OCI-LY7 (cell line): ENCODE results near the gene VENTX. TPM values are rescaled to one million over a fixed set of nuclear protein-coding genes. Genes with fewer than 3 reads are reported as not detected.

Experiments
- BruUV-seq: library from RNA; stranded (reverse); fragments of 400-500 nt; replicated peaks from 2 replicates; lab custom pipeline; 2021; lab: Mats Ljungman, UMichigan
- CTCF ChIA-PET: fragments of 300-600 bp; sonication (Branson Sonifier 250); formaldehyde crosslinking; loops from one replicate; lab custom pipeline; 2022; ENCODE audit warnings: antibody characterized with exemption; ENCODE audit not compliant: unreplicated experiment; lab: Charles Lee
- POLR2A ChIA-PET: fragments of 300-600 bp; sonication (Branson Sonifier 250); formaldehyde crosslinking; loops from one replicate; lab custom pipeline; 2022; ENCODE audit warnings: antibody characterized with exemption; lab: Charles Lee
- DNase-seq: peaks from one replicate; pipeline ENCODE4 v3.0.0-alpha.2; 2015; ENCODE audit warnings: low spot score
- H2AFZ ChIP-seq: fragments of 200-600 bp; sonication (generic), shearing (Covaris generic); 2 replicates; pipeline ENCODE4 v1.6.1; 2014; ENCODE audit warnings: mild to moderate bottlenecking, antibody characterized with exemption, low read length, moderate library complexity
- H3K27ac ChIP-seq: fragments of 200-600 bp; sonication (generic); 2 replicates; pipeline ENCODE4 v1.5.1; 2014; ENCODE audit warnings: mixed run types, low read depth, mild to moderate bottlenecking, moderate library complexity, low read length, inconsistent platforms; ENCODE audit not compliant: poor library complexity, severe bottlenecking
- H3K36me3 ChIP-seq: fragments of 200-600 bp; sonication (generic); 2 replicates; pipeline ENCODE4 v1.6.1; 2014; ENCODE audit warnings: mild to moderate bottlenecking, antibody characterized with exemption, low read length, moderate library complexity, mixed read lengths; ENCODE audit not compliant: insufficient read depth
- H3K4me1 ChIP-seq: fragments of 200-600 bp; sonication (generic); 2 replicates; pipeline ENCODE4 v1.5.1; 2014; ENCODE audit warnings: mild to moderate bottlenecking, low read length; ENCODE audit not compliant: insufficient read depth, poor library complexity, severe bottlenecking
- H3K4me2 ChIP-seq: fragments of 200-600 bp; sonication (generic); 2 replicates; pipeline ENCODE4 v1.6.1; 2014; ENCODE audit warnings: mild to moderate bottlenecking, low read length
- H3K4me3 ChIP-seq: fragments of 200-600 bp; sonication (generic); 2 replicates; pipeline ENCODE4 v1.5.1; 2014; ENCODE audit warnings: mild to moderate bottlenecking, low read depth, low read length; ENCODE audit not compliant: poor library complexity, severe bottlenecking
- H3K79me2 ChIP-seq: fragments of 200-600 bp; sonication (generic); 2 replicates; pipeline ENCODE4 v1.6.1; 2016; ENCODE audit warnings: low read depth, mild to moderate bottlenecking, low read length, moderate library complexity, mixed read lengths; ENCODE audit not compliant: insufficient read depth
- H3K9me2 ChIP-seq: fragments of 200-600 bp; sonication (generic); 2 replicates; pipeline ENCODE4 v1.6.1; 2016; ENCODE audit warnings: mild to moderate bottlenecking, low read length, mixed read lengths; ENCODE audit not compliant: insufficient read depth
- H3K9me3 ChIP-seq: fragments of 200-600 bp; sonication (generic); 2 replicates; pipeline ENCODE4 v1.6.1; 2014; ENCODE audit warnings: mild to moderate bottlenecking, mixed run types, low read length, mixed read lengths
- H4K20me1 ChIP-seq: fragments of 200-600 bp; sonication (generic); 2 replicates; pipeline ENCODE4 v1.6.1; 2014; ENCODE audit warnings: mild to moderate bottlenecking, antibody characterized with exemption, low read length, moderate library complexity, mixed read lengths; ENCODE audit not compliant: insufficient read depth
- EZH2phosphoT487 ChIP-seq: fragments of 200-600 bp; sonication (generic); IDR thresholded peaks from 2 replicates; pipeline ENCODE4 v1.6.1; 2018; ENCODE audit warnings: low read depth, borderline replicate concordance, mild to moderate bottlenecking, mixed run types, antibody characterized with exemption, low read length, moderate library complexity, mixed read lengths
- intact Hi-C: fragments of 100-400 bp; cut with micrococcal nuclease; formaldehyde crosslinking; loops from one replicate; pipeline ENCODE4 v1.10.0; 2022; ENCODE audit not compliant: unreplicated experiment
- total RNA-seq, 2 experiments: library from RNA; depleted of rRNA in 1 of 2; stranded (reverse); fragments of >200 nt in 1 of 2; shearing (Covaris generic) in 1 of 2; gene quantifications; 2 replicates each; pipeline ENCODE4 v1.2.3, GENCODE V29; 2014 to 2022
- TF ChIP-seq, protein P1 (sequence below): fragments of 200-600 bp; sonication (generic); conservative IDR thresholded peaks from 2 replicates; pipeline ENCODE4 v1.5.1; 2014; ENCODE audit warnings: mild to moderate bottlenecking, antibody characterized with exemption, low read length, moderate library complexity, mixed read lengths

Gene VENTX
- total RNA-seq, 2 experiments from 2014 or later = not detected

DNA sequence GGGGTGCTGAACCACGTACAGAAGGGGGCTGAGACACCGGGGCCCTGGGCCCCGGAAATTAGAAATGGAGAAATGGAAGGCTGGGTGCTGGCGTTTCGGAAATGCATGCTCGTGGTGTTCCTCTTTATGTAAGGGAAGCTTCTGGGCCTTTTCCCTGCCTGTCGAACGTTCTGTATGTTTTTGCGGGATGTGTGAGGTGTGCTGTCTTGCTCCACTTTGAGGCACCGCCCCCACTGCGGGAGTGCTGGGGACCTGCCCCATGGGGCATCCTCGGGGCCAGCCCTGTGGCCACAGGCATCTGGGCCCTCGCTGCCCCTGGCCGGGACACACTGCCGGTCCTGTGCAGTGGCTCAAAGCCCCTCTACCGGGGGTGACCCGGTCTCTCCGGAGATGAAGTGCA lies 1.7 kb upstream of the VENTX start:
- TF ChIP-seq, protein P1, sequence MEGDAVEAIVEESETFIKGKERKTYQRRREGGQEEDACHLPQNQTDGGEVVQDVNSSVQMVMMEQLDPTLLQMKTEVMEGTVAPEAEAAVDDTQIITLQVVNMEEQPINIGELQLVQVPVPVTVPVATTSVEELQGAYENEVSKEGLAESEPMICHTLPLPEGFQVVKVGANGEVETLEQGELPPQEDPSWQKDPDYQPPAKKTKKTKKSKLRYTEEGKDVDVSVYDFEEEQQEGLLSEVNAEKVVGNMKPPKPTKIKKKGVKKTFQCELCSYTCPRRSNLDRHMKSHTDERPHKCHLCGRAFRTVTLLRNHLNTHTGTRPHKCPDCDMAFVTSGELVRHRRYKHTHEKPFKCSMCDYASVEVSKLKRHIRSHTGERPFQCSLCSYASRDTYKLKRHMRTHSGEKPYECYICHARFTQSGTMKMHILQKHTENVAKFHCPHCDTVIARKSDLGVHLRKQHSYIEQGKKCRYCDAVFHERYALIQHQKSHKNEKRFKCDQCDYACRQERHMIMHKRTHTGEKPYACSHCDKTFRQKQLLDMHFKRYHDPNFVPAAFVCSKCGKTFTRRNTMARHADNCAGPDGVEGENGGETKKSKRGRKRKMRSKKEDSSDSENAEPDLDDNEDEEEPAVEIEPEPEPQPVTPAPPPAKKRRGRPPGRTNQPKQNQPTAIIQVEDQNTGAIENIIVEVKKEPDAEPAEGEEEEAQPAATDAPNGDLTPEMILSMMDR = no peak
- TF ChIP-seq EZH2phosphoT487 = no peak
- no peaks in the 10 kb centered on the region for H3K4me1 ChIP-seq
- no peak overlapping the region for H3K4me2 ChIP-seq
- H3K4me3 ChIP-seq = no peak overlapping the region
- ChIA-PET CTCF (no interaction called here), POLR2A (no interaction called here)
- H3K27ac ChIP-seq = no peak overlapping the region
- no peak overlapping the region for H2AFZ ChIP-seq
- H3K79me2 ChIP-seq = no peaks in the 10 kb centered on the region
- no peaks in the 10 kb centered on the region for H3K9me2 ChIP-seq
- H3K36me3 ChIP-seq = no peaks in the 10 kb centered on the region
- no peaks in the 10 kb centered on the region for H3K9me3 ChIP-seq
- no peak for DNase-seq
- intact Hi-C loops = no loop called here
- no TSS peak for BruUV-seq
- H4K20me1 ChIP-seq = no peaks in the 10 kb centered on the region; the same call in 1 of the 2 replicates

DNA sequence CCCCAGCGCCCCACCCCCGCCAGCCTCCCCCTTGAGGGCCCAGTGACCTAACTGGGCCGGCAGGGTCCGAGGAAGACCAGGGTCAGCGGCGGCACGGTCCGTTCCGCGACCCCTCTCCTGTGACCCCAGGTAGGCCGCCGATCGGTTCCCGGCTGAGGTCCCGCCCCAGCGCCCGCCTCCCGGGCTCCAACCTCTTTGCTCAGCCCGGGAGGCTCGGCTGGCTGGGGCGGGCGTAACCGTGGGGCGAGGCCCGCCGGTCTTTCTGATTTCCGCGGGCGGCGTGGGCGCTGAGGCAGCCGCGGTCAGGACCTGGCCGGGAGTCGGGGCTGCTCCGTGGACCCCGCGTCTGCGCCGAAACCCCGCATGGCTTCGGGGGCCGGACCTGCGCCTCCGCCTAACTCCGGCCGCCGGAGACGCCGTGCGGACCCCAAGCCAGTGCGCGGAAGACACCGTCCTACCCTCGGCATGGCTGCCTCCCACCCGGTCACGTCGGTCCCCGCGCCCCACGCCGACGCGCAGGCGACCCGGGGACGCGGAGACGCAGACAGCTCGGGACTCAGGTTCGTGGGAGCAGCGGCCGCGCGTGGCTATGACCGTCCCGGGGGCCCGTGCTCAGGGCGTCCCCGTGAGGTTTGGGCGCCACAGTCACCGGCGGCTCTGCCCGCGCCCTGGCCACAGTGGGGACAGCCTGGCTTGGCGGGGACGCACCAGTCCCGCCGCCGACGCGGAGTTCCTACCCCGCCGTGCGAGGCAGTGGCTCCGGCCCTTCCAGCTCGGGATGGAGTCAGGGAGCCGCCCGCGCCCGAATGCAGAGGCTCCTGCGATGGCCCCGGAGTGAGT lies 1.0 kb upstream of the VENTX start:
- H3K4me3 ChIP-seq = no peak overlapping the region

More for the DNA sequence above, 1.0 kb upstream of the VENTX start:
- Histone ChIP-seq H3K27ac (no peak overlapping the region), H3K4me2 (no peak overlapping the region), H3K9me3 (no peaks in the 10 kb centered on the region), H3K36me3 (no peaks in the 10 kb centered on the region), H3K4me1 (no peaks in the 10 kb centered on the region), H3K9me2 (no peaks in the 10 kb centered on the region), H4K20me1 (no peaks in the 10 kb centered on the region; the same call in 1 of the 2 replicates), H2AFZ (no peak overlapping the region), H3K79me2 (no peaks in the 10 kb centered on the region)
- intact Hi-C loops = no loop called here
- DNase-seq = no peak
- POLR2A ChIA-PET = no interaction called here
- TF ChIP-seq, protein P1 = no peak
- TF ChIP-seq EZH2phosphoT487 = no peak
- CTCF ChIA-PET = no interaction called here
- no TSS peak for BruUV-seq
